Lower leg skin (tissue), 3 donors: Measurements from ENCODE around the gene IL10.

Experiments
- CTCF ChIP-seq, 3 donors: fragments of 450-650 bp; IDR thresholded peaks; one replicate each; pipeline ENCODE4 v1.5.1; 2016; ENCODE audit warnings: antibody characterized with exemption in 3 of 3, mild to moderate bottlenecking in 3 of 3, moderate library complexity in 2 of 3
- POLR2A ChIP-seq, 2 donors: fragments of 450-650 bp; IDR thresholded peaks; one replicate each; pipeline ENCODE4 v1.6.1; 2016 to 2017; ENCODE audit warnings: antibody characterized with exemption in 2 of 2, mild to moderate bottlenecking in 1 of 2, moderate library complexity in 1 of 2

- no peak for TF ChIP-seq CTCF (IDR thresholded peaks at IDR 0.05)
- no peak for TF ChIP-seq POLR2A (IDR thresholded peaks at IDR 0.05)
These were observed 7.3 kb upstream of the IL10 start for GRCh38 chr1:206779638-206780037.
